ENCODE data around the gene SKI.

- TF ChIP-seq GATA2 (IDR thresholded peaks at IDR 0.05; ENCODE audit: low read depth, low read length): no peak
- no peak for TF ChIP-seq GATA3 (IDR thresholded peaks at IDR 0.05; ENCODE audit: low read depth, low read length)
Observed at GRCh38 chr1:2214541-2215241, 13.4 kb upstream of the SKI start.

All from SH-SY5Y (cell line).